DND-41 (cell line): ENCODE results near the gene ZFPM1.

ENCODE experiments used
- ATAC-seq: fragments of 200-7000 bp; cut with Tn5 transposase; 3 replicates; pipeline ENCODE4 v1.9.1; 2021; ENCODE audit warnings: low read depth; ENCODE audit not compliant: insufficient read depth
- DNase-seq: peaks from one replicate; pipeline ENCODE4 v3.0.0-alpha.2; 2020
- H2AFZ ChIP-seq: 2 replicates; pipeline ENCODE4 v1.6.0; 2012; ENCODE audit warnings: low read depth, low read length
- H3K27ac ChIP-seq: 2 replicates; pipeline ENCODE4 v1.5.1; 2012; ENCODE audit warnings: low read length, inconsistent platforms
- H3K27me3 ChIP-seq: fragments of 200-600 bp; sonication (generic); 2 replicates; pipeline ENCODE4 v1.6.0; 2012; ENCODE audit warnings: low read length, mild to moderate bottlenecking, inconsistent platforms; ENCODE audit not compliant: insufficient read depth, poor library complexity
- H3K36me3 ChIP-seq: 2 replicates; pipeline ENCODE4 v1.5.1; 2012; ENCODE audit warnings: low read length, inconsistent platforms; ENCODE audit not compliant: insufficient read depth
- H3K4me1 ChIP-seq: 2 replicates; pipeline ENCODE4 v1.5.1; 2012; ENCODE audit warnings: mild to moderate bottlenecking, low read length; ENCODE audit not compliant: insufficient read depth
- H3K4me2 ChIP-seq: 2 replicates; pipeline ENCODE4 v1.6.0; 2012; ENCODE audit warnings: mild to moderate bottlenecking, moderate library complexity, low read length, inconsistent platforms; ENCODE audit not compliant: insufficient read depth
- H3K4me3 ChIP-seq, 2 experiments: fragments of 200-600 bp in 1 of 2; shearing (Covaris generic) in 1 of 2; 2 replicates each; pipeline ENCODE4 v1.5.1; 2012 to 2016; ENCODE audit warnings: inconsistent platforms in 2 of 2, low read length in 2 of 2, mild to moderate bottlenecking in 2 of 2, low read depth in 1 of 2, moderate library complexity in 1 of 2
- H3K79me2 ChIP-seq: 2 replicates; pipeline ENCODE4 v1.6.0; 2012; ENCODE audit warnings: low read length, inconsistent platforms; ENCODE audit not compliant: insufficient read depth
- H3K9ac ChIP-seq: 2 replicates; pipeline ENCODE4 v1.6.0; 2012; ENCODE audit warnings: low read depth, mild to moderate bottlenecking, inconsistent platforms, low read length, moderate library complexity
- H3K9me3 ChIP-seq: 2 replicates; pipeline ENCODE4 v1.5.1; 2012; ENCODE audit warnings: low read length, moderate library complexity, mild to moderate bottlenecking, inconsistent platforms; ENCODE audit not compliant: insufficient read depth, severe bottlenecking
- H4K20me1 ChIP-seq: 2 replicates; pipeline ENCODE4 v1.6.0; 2012; ENCODE audit warnings: low read length; ENCODE audit not compliant: insufficient read depth
- EZH2 ChIP-seq: IDR thresholded peaks from 3 replicates; pipeline ENCODE4 v1.6.1; 2012; ENCODE audit warnings: borderline replicate concordance, low read depth, mild to moderate bottlenecking, moderate library complexity, low read length, inconsistent platforms; ENCODE audit not compliant: severe bottlenecking
- TF ChIP-seq, protein P1 (sequence below): IDR thresholded peaks from 2 replicates; pipeline ENCODE4 v1.5.1; 2012; ENCODE audit warnings: borderline replicate concordance, low read length, moderate library complexity, mild to moderate bottlenecking; ENCODE audit not compliant: poor library complexity, severe bottlenecking; ENCODE audit errors: extremely low read depth

ZFPM1 gene

DNA sequence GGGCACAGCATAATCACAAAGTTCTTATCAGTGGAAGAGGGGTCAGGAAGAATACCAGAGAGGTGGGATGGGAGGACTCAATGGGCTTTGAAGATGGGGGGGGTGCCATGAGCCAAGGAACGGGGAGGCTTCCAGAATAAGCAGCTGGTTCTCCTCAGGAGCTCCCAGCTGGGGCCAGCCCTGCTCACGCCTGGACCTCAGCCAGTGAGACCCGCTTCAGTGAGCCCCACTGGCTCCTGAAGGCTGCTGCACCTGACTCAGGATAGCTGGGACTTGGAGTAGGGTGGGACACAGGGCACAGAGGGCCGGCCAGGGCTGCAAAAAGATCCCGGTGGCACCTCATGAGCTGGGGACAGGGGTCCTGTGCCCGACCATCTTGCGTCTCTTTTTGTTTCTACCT lies 92.7 kb downstream of the ZFPM1 start:
- no peaks in the 10 kb centered on the region for H3K36me3 ChIP-seq
- no peak overlapping the region for H2AFZ ChIP-seq
- no peak overlapping the region for H3K9ac ChIP-seq
- H3K27ac ChIP-seq, result no peak overlapping the region
- H3K4me2 ChIP-seq, result no peak overlapping the region
- H3K27me3 ChIP-seq, result no peaks in the 10 kb centered on the region
- H3K4me1 ChIP-seq, result no peaks in the 10 kb centered on the region
- no peak for TF ChIP-seq EZH2
- TF ChIP-seq, protein P1, sequence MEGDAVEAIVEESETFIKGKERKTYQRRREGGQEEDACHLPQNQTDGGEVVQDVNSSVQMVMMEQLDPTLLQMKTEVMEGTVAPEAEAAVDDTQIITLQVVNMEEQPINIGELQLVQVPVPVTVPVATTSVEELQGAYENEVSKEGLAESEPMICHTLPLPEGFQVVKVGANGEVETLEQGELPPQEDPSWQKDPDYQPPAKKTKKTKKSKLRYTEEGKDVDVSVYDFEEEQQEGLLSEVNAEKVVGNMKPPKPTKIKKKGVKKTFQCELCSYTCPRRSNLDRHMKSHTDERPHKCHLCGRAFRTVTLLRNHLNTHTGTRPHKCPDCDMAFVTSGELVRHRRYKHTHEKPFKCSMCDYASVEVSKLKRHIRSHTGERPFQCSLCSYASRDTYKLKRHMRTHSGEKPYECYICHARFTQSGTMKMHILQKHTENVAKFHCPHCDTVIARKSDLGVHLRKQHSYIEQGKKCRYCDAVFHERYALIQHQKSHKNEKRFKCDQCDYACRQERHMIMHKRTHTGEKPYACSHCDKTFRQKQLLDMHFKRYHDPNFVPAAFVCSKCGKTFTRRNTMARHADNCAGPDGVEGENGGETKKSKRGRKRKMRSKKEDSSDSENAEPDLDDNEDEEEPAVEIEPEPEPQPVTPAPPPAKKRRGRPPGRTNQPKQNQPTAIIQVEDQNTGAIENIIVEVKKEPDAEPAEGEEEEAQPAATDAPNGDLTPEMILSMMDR, result no peak
- no peak for DNase-seq
- no peak overlapping the region for H3K4me3 ChIP-seq
- H3K9me3 ChIP-seq, result peaks cover 21% of the 10 kb centered on the region
- no peaks in the 10 kb centered on the region; the same call in 1 of the 2 replicates for H4K20me1 ChIP-seq
- H3K79me2 ChIP-seq, result no peaks in the 10 kb centered on the region
- no peak for ATAC-seq

DNA sequence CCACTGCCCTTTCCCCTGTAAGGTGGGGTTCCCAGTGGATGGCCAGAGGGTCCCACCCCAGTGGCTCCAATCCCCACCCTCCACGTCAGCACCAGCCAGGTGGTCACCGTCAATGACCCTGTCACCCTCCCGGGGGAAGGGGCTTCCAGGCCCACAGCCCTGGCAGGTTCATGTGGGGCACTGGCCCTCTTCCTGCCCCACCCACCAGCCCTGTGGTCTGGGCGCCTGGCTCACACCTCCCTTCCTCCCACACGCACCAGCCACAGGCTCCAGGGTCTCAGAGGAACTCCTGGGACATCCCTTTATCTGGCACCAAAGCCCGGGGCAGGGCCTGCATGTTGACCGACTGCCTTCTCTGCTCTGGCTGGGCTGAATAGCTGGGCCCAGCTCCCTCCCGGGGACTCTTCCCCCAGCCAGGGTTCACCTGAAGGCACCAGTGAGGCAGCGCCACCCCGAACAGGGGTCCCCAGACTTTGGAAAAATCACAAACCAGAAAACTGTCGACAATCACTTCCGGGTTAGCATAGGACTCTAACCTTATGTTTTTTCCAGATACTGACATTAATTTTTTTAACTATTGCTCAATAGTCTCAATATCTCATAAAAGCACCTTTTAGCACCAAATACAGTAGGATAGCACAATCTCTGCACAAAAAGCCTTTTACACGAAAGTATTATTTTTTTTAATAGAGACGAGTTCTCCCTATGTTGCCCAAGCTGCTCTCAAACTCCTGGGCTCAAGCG lies 95.2 kb downstream of the ZFPM1 start:
- H3K27ac ChIP-seq, result no peak overlapping the region
- H3K4me1 ChIP-seq, result no peaks in the 10 kb centered on the region
- H3K36me3 ChIP-seq, result no peaks in the 10 kb centered on the region
- DNase-seq (no peak), ATAC-seq (no peak)
- no peak overlapping the region for H3K4me3 ChIP-seq
- H3K27me3 ChIP-seq, result peaks cover 6% of the 10 kb centered on the region
- H4K20me1 ChIP-seq, result no peaks in the 10 kb centered on the region; the same call in 1 of the 2 replicates
- H3K79me2 ChIP-seq, result no peaks in the 10 kb centered on the region
- no peak overlapping the region for H3K9ac ChIP-seq
- no peak overlapping the region for H2AFZ ChIP-seq
- no peak for TF ChIP-seq EZH2
- TF ChIP-seq, protein P1, result no peak
- no peak overlapping the region for H3K4me2 ChIP-seq
- peaks cover 11% of the 10 kb centered on the region for H3K9me3 ChIP-seq

DNA sequence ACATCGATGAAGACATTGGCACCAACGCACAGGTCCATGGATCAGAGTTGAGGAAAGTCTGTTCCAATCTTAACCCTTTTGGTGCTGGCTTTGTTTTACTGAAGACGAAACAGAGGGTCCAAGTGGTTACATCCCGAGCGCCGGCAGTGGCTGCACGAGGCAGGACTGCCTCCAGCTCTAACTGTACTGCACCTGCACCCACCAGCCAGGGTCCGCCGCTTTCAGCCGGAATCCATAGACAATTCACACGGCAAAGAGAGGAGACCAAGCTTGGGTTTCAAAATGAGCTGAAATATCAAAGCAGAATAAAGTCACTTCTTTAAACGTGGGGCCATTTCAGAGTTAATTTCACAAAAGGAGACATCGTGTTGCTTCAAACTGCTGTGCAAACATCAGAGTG lies 95.9 kb downstream of the ZFPM1 start:
- ATAC-seq (no peak), DNase-seq (no peak)
- Histone ChIP-seq H3K36me3 (no peaks in the 10 kb centered on the region), H3K79me2 (no peaks in the 10 kb centered on the region), H3K9ac (no peak overlapping the region), H3K9me3 (peaks cover 5% of the 10 kb centered on the region), H3K4me3 (no peak overlapping the region), H3K4me2 (no peak overlapping the region), H3K27me3 (peaks cover 6% of the 10 kb centered on the region), H3K27ac (no peak overlapping the region), H2AFZ (no peak overlapping the region), H3K4me1 (no peaks in the 10 kb centered on the region), H4K20me1 (no peaks in the 10 kb centered on the region; the same call in 1 of the 2 replicates)
- TF ChIP-seq, protein P1, result no peak
- TF ChIP-seq EZH2, result no peak
